Measurements from ENCODE around the gene EME2. TPM values are rescaled to one million over a fixed set of nuclear protein-coding genes. Genes with fewer than 3 reads are reported as not detected.
A peak's percentile ranks its signal among the peaks of the same experiment; 100 is the strongest.

EME2 gene
- total RNA-seq, 2 experiments from 2014 or later, result 11.9 to 15.3 TPM

- intact Hi-C loops (cut with micrococcal nuclease), result no loop called here
- POLR2A ChIA-PET, result interaction anchor here (0.6 kb wide), 1 partner anchor 50 kb away, joined by 3 read pairs; no protein-coding TSS in a partner anchor
- Mint-ChIP-seq H3K4me3 (peak overlapping the region; percentile 45), H3K36me3 (peaks cover 6% of the 10 kb centered on the region), H3K9me3 (no peaks in the 10 kb centered on the region), H3K4me1 (ENCODE audit: low read depth) (peaks cover 20% of the 10 kb centered on the region), H3K27me3 (no peaks in the 10 kb centered on the region), H3K27ac (no peak overlapping the region)
- CTCF ChIA-PET, result interaction anchor here (3.5 kb wide), 1 partner anchor 12 kb away, joined by 42 read pairs; the partner anchor contains the start of genes EME2, MRPS34 and NME3
- DNase-seq, result no peak
Observed at GRCh38 chr16:1784977-1785845, 12.6 kb downstream of the EME2 start.

DNA sequence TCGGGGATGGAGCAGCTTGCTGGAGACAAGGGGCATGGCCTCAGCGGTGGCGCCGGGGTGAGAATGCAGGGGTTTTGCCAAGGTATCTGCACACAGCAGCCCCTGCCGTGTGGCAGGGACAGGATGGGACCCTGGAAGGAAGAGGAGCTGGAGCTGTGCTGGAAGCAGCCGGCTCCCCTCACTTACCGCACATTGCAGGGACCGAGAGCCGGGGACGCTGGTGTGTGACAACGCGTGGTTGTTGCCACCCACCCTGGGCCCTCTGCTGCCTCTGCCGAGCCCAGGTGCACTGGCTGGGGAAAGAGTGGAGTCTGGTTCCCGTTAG lies 13.2 kb downstream of the EME2 start:
- DNase-seq, result no peak
- Mint-ChIP-seq H3K4me1 (ENCODE audit: low read depth) (peaks cover 20% of the 10 kb centered on the region), H3K4me3 (no peak overlapping the region), H3K9me3 (no peaks in the 10 kb centered on the region), H3K36me3 (peaks cover 8% of the 10 kb centered on the region), H3K27me3 (no peaks in the 10 kb centered on the region), H3K27ac (no peak overlapping the region)
- POLR2A ChIA-PET, result no interaction called here
- intact Hi-C loops (cut with micrococcal nuclease), result no loop called here
- CTCF ChIA-PET, result no interaction called here

DNA sequence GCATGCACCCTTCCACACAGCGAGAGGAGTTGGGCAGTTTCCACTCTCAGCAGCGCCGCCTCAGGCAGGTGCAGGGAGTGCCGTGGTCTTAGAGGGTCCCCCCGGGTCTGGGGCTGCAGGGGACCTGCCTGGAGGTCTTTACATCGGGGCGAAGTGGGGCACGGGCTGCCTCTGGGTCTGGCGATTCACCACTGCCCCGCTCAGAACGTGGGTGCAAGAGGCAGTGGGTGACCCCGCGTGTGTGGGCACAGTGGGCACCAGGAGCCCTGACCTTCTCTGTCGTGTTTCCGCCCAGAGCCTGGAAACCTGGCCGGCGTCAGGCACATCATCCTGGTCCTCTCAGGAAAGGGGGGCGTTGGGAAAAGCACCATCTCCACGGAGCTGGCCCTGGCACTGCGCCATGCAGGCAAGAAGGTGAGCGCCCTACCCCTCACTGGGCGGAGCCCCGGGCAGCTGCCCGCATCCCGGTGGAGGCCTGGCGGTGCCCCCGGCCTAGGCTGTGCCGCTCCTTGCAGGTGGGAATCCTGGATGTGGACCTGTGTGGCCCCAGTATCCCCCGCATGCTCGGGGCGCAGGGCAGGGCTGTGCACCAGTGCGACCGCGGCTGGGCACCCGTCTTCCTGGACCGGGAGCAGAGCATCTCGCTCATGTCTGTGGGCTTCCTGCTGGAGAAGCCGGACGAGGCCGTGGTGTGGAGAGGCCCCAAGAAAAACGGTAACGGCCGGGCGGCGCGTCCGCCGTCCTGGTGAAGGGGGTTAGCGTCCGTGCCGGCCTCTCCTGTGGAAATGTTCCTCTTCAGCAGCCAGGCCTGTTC lies 13.8 kb downstream of the EME2 start:
- DNase-seq, result no peak
- POLR2A ChIA-PET, result no interaction called here
- H3K4me3 Mint-ChIP-seq, result no peak overlapping the region
- no peaks in the 10 kb centered on the region for H3K9me3 Mint-ChIP-seq
- H3K36me3 Mint-ChIP-seq, result peaks cover 8% of the 10 kb centered on the region
- H3K27me3 Mint-ChIP-seq, result no peaks in the 10 kb centered on the region
- peaks cover 16% of the 10 kb centered on the region for H3K4me1 Mint-ChIP-seq (ENCODE audit: low read depth)
- intact Hi-C loops (cut with micrococcal nuclease), result no loop called here
- CTCF ChIA-PET, result no interaction called here
- H3K27ac Mint-ChIP-seq, result no peak overlapping the region

DNA sequence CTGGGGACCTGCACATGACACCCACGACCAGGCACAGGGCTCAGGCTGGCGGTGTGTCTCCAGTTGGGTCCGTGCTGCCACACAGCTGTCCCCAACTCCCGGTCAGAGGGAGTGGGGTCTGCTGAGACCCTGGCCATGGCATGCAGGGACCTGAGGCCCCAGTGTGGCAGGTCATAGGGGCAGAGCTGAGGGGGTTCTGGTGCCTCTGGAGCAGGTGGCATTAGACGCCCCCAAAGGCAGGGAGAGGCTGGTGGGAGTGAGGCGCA lies 14.4 kb downstream of the EME2 start:
- ChIA-PET POLR2A (no interaction called here), CTCF (no interaction called here)
- intact Hi-C loops (cut with micrococcal nuclease), result no loop called here
- peaks cover 12% of the 10 kb centered on the region for H3K4me1 Mint-ChIP-seq (ENCODE audit: low read depth)
- no peak overlapping the region for H3K27ac Mint-ChIP-seq
- DNase-seq, result no peak
- no peak overlapping the region for H3K4me3 Mint-ChIP-seq
- H3K9me3 Mint-ChIP-seq, result no peaks in the 10 kb centered on the region
- H3K36me3 Mint-ChIP-seq, result peaks cover 8% of the 10 kb centered on the region
- H3K27me3 Mint-ChIP-seq, result no peaks in the 10 kb centered on the region

DNA sequence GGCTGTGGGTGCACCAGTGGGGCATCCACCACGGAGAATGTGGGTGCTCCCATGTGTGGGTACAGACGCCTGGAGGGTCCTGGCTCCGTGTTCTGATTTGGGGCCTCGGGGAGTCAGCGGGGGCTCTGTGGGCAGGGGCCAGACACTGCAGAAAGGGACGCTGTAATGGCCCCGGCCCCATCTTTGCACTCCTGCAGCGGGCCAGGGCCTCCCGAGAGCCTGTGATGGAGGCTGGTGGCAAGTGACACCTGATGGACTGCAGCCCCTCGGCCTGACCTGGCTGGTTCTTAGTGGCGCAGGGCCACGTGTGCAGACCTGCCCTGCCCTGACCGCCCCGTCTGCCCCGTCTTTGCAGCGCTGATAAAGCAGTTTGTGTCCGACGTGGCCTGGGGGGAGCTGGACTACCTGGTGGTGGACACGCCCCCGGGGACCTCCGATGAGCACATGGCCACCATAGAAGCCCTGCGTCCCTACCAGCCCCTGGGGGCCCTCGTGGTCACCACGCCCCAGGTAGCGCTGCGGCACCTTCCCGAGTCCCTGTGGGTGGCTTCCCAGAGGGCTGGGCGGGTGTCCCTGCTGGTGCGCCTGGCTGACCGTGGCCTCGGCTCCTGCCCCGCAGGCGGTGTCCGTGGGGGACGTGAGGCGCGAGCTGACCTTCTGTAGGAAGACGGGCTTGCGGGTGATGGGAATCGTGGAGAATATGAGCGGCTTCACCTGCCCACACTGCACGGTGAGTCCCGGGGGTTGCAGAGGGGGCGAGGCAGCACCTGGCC lies 14.9 kb downstream of the EME2 start:
- CTCF ChIA-PET, result no interaction called here
- POLR2A ChIA-PET, result no interaction called here
- H3K4me3 Mint-ChIP-seq, result no peak overlapping the region
- peaks cover 12% of the 10 kb centered on the region for H3K4me1 Mint-ChIP-seq (ENCODE audit: low read depth)
- no peak overlapping the region for H3K27ac Mint-ChIP-seq
- peaks cover 8% of the 10 kb centered on the region for H3K36me3 Mint-ChIP-seq
- intact Hi-C loops (cut with micrococcal nuclease), result no loop called here
- no peaks in the 10 kb centered on the region for H3K27me3 Mint-ChIP-seq
- no peaks in the 10 kb centered on the region for H3K9me3 Mint-ChIP-seq
- DNase-seq, result peak; percentile 8

GRCh38 chr16:1788095-1788707 lies 15.6 kb downstream of the EME2 start:
- no peak overlapping the region for H3K4me3 Mint-ChIP-seq
- peaks cover 8% of the 10 kb centered on the region for H3K36me3 Mint-ChIP-seq
- no peaks in the 10 kb centered on the region for H3K27me3 Mint-ChIP-seq
- intact Hi-C loops (cut with micrococcal nuclease), result no loop called here
- POLR2A ChIA-PET, result no interaction called here
- CTCF ChIA-PET, result no interaction called here
- H3K4me1 Mint-ChIP-seq (ENCODE audit: low read depth), result peaks cover 11% of the 10 kb centered on the region
- no peak overlapping the region for H3K27ac Mint-ChIP-seq
- H3K9me3 Mint-ChIP-seq, result no peaks in the 10 kb centered on the region
- no peak for DNase-seq

GRCh38 chr16:1788708-1789100 lies 16.1 kb downstream of the EME2 start:
- Mint-ChIP-seq H3K4me1 (ENCODE audit: low read depth) (peaks cover 8% of the 10 kb centered on the region), H3K27ac (no peak overlapping the region), H3K36me3 (peaks cover 5% of the 10 kb centered on the region), H3K9me3 (no peaks in the 10 kb centered on the region), H3K27me3 (no peaks in the 10 kb centered on the region), H3K4me3 (no peak overlapping the region)
- intact Hi-C loops (cut with micrococcal nuclease), result no loop called here
- POLR2A ChIA-PET, result no interaction called here
- DNase-seq, result no peak
- CTCF ChIA-PET, result no interaction called here

DNA sequence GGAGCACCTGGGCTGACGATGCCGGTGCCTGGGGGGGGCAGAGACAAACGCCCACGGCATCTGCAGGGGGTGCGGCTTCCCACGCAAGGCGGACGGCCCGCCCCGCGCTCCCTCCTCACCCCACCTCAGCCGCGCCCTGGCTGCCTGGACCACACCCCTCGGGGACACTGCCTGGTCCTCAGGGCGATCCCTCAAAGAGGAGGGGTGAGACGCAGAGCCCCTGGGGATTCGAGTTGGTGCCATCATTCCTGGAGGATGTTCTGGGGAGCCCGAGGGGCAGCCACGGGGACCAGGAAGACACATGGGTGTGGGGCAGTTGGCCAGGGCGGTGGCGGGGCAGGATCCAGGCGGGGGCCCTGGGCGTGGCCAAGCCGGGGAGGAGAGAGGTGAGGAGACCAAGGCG lies 17.0 kb downstream of the EME2 start:
- Mint-ChIP-seq H3K27me3 (no peaks in the 10 kb centered on the region), H3K9me3 (no peaks in the 10 kb centered on the region), H3K4me1 (ENCODE audit: low read depth) (peaks cover 5% of the 10 kb centered on the region), H3K4me3 (no peak overlapping the region), H3K27ac (no peak overlapping the region), H3K36me3 (peaks cover 5% of the 10 kb centered on the region)
- CTCF ChIA-PET, result no interaction called here
- no peak for DNase-seq
- POLR2A ChIA-PET, result no interaction called here
- intact Hi-C loops (cut with micrococcal nuclease), result no loop called here

DNA sequence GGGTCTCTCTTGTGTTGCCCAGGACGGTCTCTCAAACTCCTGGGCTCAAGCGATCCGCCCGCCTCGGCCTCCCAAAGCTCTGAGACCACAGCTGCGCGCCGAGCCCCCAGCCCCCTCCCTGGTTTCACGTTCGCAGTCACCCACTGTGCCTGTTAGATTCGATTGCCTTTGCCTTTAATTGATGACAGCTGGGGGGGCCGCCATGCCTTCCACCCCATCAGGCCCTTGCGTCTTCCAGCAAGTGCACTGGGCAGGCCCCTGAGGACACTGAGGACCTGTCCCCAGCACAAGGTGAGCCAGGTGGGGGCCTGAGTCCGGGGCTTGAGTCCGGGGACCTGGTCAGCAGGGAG lies 17.6 kb downstream of the EME2 start:
- no peak for DNase-seq
- no peak overlapping the region for H3K4me3 Mint-ChIP-seq
- CTCF ChIA-PET, result no interaction called here
- no peaks in the 10 kb centered on the region for H3K9me3 Mint-ChIP-seq
- intact Hi-C loops (cut with micrococcal nuclease), result no loop called here
- no peak overlapping the region for H3K27ac Mint-ChIP-seq
- H3K27me3 Mint-ChIP-seq, result no peaks in the 10 kb centered on the region
- peaks cover 5% of the 10 kb centered on the region for H3K36me3 Mint-ChIP-seq
- POLR2A ChIA-PET, result no interaction called here
- peaks cover 2% of the 10 kb centered on the region for H3K4me1 Mint-ChIP-seq (ENCODE audit: low read depth)

- Mint-ChIP-seq H3K27ac (no peak overlapping the region), H3K4me3 (no peak overlapping the region), H3K36me3 (peaks cover 5% of the 10 kb centered on the region), H3K9me3 (no peaks in the 10 kb centered on the region), H3K4me1 (ENCODE audit: low read depth) (no peaks in the 10 kb centered on the region), H3K27me3 (no peaks in the 10 kb centered on the region)
- intact Hi-C loops (cut with micrococcal nuclease), result no loop called here
- CTCF ChIA-PET, result no interaction called here
- no peak for DNase-seq
- POLR2A ChIA-PET, result no interaction called here
Observed at GRCh38 chr16:1790611-1791255, 18.1 kb downstream of the EME2 start.

GRCh38 chr16:1791256-1791942 lies 18.8 kb downstream of the EME2 start:
- POLR2A ChIA-PET, result no interaction called here
- Mint-ChIP-seq H3K27ac (no peak overlapping the region), H3K4me1 (ENCODE audit: low read depth) (no peaks in the 10 kb centered on the region), H3K9me3 (no peaks in the 10 kb centered on the region), H3K36me3 (peaks cover 5% of the 10 kb centered on the region), H3K27me3 (no peaks in the 10 kb centered on the region), H3K4me3 (no peak overlapping the region)
- intact Hi-C loops (cut with micrococcal nuclease), result no loop called here
- CTCF ChIA-PET, result no interaction called here
- no peak for DNase-seq

Data from activated CD4-positive, alpha-beta memory T cell treated with anti-CD3 and anti-CD28 coated beads for 36 hours (primary cell).